IMR-90 (cell line): ENCODE data around the gene USP31. TPM values are rescaled to one million over a fixed set of nuclear protein-coding genes. Genes with fewer than 3 reads are reported as not detected.

Experiments
- ATAC-seq: fragments of 200-7000 bp; cut with Tn5 transposase; 2 replicates; pipeline ENCODE4 v1.9.1; 2020; ENCODE audit warnings: low read depth, mild to moderate bottlenecking, moderate library complexity
- BruUV-seq: library from RNA; stranded (reverse); fragments of 400-500 nt; replicated peaks from 2 replicates; lab custom pipeline; 2021; lab: Mats Ljungman, UMichigan
- CTCF ChIA-PET: fragments of 300-600 bp; formaldehyde crosslinking; extraction: SDS; loops from one replicate; lab custom pipeline; 2021; ENCODE audit warnings: antibody characterized with exemption; lab: Yijun Ruan, JAX
- POLR2A ChIA-PET: fragments of 300-600 bp; sonication (Branson Sonifier 250); formaldehyde crosslinking; loops from one replicate; lab custom pipeline; 2022; ENCODE audit warnings: antibody characterized with exemption; ENCODE audit not compliant: unreplicated experiment; lab: Charles Lee
- DNase-seq: peaks from one replicate; pipeline ENCODE4 v3.0.0; 2013
- H2AFZ ChIP-seq: replicated peaks from 2 replicates; pipeline ENCODE3; 2013; ENCODE audit warnings: low read length, mild to moderate bottlenecking; ENCODE audit not compliant: poor library complexity
- H2AK5ac ChIP-seq: 2 replicates; pipeline ENCODE4 v1.6.1; 2013; ENCODE audit warnings: low read depth, low read length, inconsistent platforms
- H2AK9ac ChIP-seq: replicated peaks from 2 replicates; pipeline ENCODE3; 2013; ENCODE audit warnings: mild to moderate bottlenecking, low read depth, low read length, moderate library complexity; ENCODE audit not compliant: poor library complexity
- H2BK120ac ChIP-seq: 2 replicates; pipeline ENCODE4 v1.6.1; 2013; ENCODE audit warnings: low read depth, low read length, inconsistent platforms
- H2BK15ac ChIP-seq: 3 replicates; pipeline ENCODE4 v1.6.1; 2013; ENCODE audit warnings: low read depth, low read length, inconsistent platforms
- H2BK20ac ChIP-seq: 2 replicates; pipeline ENCODE4 v1.6.1; 2013; ENCODE audit warnings: low read depth, mild to moderate bottlenecking, inconsistent platforms, low read length, moderate library complexity
- H2BK5ac ChIP-seq: 2 replicates; pipeline ENCODE4 v1.6.1; 2013; ENCODE audit warnings: mild to moderate bottlenecking, low read depth, low read length, inconsistent platforms; ENCODE audit not compliant: poor library complexity, severe bottlenecking
- H3K14ac ChIP-seq: replicated peaks from 2 replicates; pipeline ENCODE4 v1.6.1; 2013; ENCODE audit warnings: low read depth, low read length, inconsistent platforms
- H3K18ac ChIP-seq: 2 replicates; pipeline ENCODE4 v1.6.1; 2013; ENCODE audit warnings: low read depth, low read length, control low read depth
- H3K23ac ChIP-seq: 2 replicates; pipeline ENCODE4 v1.6.1; 2013; ENCODE audit warnings: low read depth, low read length, inconsistent platforms
- H3K27ac ChIP-seq: 2 replicates; pipeline ENCODE4 v1.5.1; 2013; ENCODE audit warnings: mild to moderate bottlenecking, control low read depth, low read length; ENCODE audit not compliant: insufficient read depth
- H3K27me3 ChIP-seq: 2 replicates; pipeline ENCODE4 v1.6.1; 2013; ENCODE audit warnings: low read length; ENCODE audit not compliant: control insufficient read depth, insufficient read depth
- H3K36me3 ChIP-seq: 2 replicates; pipeline ENCODE4 v1.6.1; 2013; ENCODE audit warnings: low read length, mixed read lengths; ENCODE audit not compliant: control insufficient read depth, insufficient read depth
- H3K4ac ChIP-seq: 2 replicates; pipeline ENCODE4 v1.6.1; 2013; ENCODE audit warnings: low read depth, low read length, inconsistent platforms
- H3K4me1 ChIP-seq: 2 replicates; pipeline ENCODE4 v1.6.1; 2013; ENCODE audit warnings: low read length, mixed read lengths; ENCODE audit not compliant: control insufficient read depth, insufficient read depth
- H3K4me2 ChIP-seq: 2 replicates; pipeline ENCODE4 v1.6.1; 2013; ENCODE audit warnings: low read depth, mild to moderate bottlenecking, control low read depth, low read length, moderate library complexity
- H3K4me3 ChIP-seq: 2 replicates; pipeline ENCODE4 v1.5.1; 2013; ENCODE audit warnings: low read depth, mild to moderate bottlenecking, control low read depth, low read length, moderate library complexity; ENCODE audit not compliant: insufficient read depth
- H3K56ac ChIP-seq: 2 replicates; pipeline ENCODE4 v1.6.1; 2013; ENCODE audit warnings: low read length, inconsistent platforms; ENCODE audit not compliant: insufficient read depth; ENCODE audit errors: extremely low read depth
- H3K79me1 ChIP-seq, 2 experiments: 2 replicates each; pipeline ENCODE4 v1.6.1; 2013; ENCODE audit warnings: low read length in 2 of 2, inconsistent platforms in 1 of 2, low read depth in 1 of 2
- H3K9ac ChIP-seq: 2 replicates; pipeline ENCODE4 v1.6.1; 2013; ENCODE audit warnings: low read depth, low read length, control low read depth
- H3K9me1 ChIP-seq: 2 replicates; pipeline ENCODE4 v1.6.1; 2013; ENCODE audit warnings: low read length, inconsistent platforms; ENCODE audit not compliant: insufficient read depth
- H3K9me3 ChIP-seq: 2 replicates; pipeline ENCODE4 v1.6.1; 2013; ENCODE audit warnings: low read length; ENCODE audit not compliant: control insufficient read depth, insufficient read depth
- H4K20me1 ChIP-seq: 2 replicates; pipeline ENCODE4 v1.6.1; 2013; ENCODE audit warnings: low read length, inconsistent platforms; ENCODE audit not compliant: insufficient read depth
- H4K5ac ChIP-seq: 2 replicates; pipeline ENCODE4 v1.6.1; 2013; ENCODE audit warnings: mild to moderate bottlenecking, low read depth, low read length, control low read depth
- H4K8ac ChIP-seq, 2 experiments: 2 replicates each; pipeline ENCODE4 v1.6.1; 2013; ENCODE audit warnings: low read depth in 2 of 2, low read length in 2 of 2, control low read depth in 1 of 2, inconsistent platforms in 1 of 2
- H4K91ac ChIP-seq: 2 replicates; pipeline ENCODE4 v1.6.1; 2013; ENCODE audit warnings: low read depth, low read length, inconsistent platforms; ENCODE audit not compliant: insufficient read depth
- BHLHE40 ChIP-seq: fragments of 150-350 bp; IDR thresholded peaks from 2 replicates; pipeline ENCODE4 v1.6.1; 2016; ENCODE audit warnings: mild to moderate bottlenecking, low read depth, low read length
- CHD1 ChIP-seq: IDR thresholded peaks from 2 replicates; pipeline ENCODE4 v1.6.1; 2012; ENCODE audit warnings: low read depth, low read length, improper control_type of control experiment
- MXI1 ChIP-seq: IDR thresholded peaks from 2 replicates; pipeline ENCODE4 v1.6.1; 2012; ENCODE audit warnings: low read depth, mild to moderate bottlenecking, low read length, moderate library complexity, borderline replicate concordance
- NFE2L2 ChIP-seq: fragments of 150-350 bp; IDR thresholded peaks from 2 replicates; pipeline ENCODE4 v1.6.1; 2016; ENCODE audit warnings: low read depth, mild to moderate bottlenecking, low read length
- POLR2A ChIP-seq: IDR thresholded peaks from 2 replicates; pipeline ENCODE4 v1.6.1; 2012; ENCODE audit warnings: mild to moderate bottlenecking, low read depth, low read length
- WGBS, 2 experiments: methylation state at CpG; one replicate each; pipeline versions ENCODE4 v1.1.5 to v1.1.7; 2013; ENCODE audit warnings: missing lambda C conversion rate in 2 of 2; ENCODE audit not compliant: insufficient read length in 1 of 2; ENCODE audit errors: extremely low coverage in 2 of 2; 5-methylcytosine and 5-hydroxymethylcytosine counted together
- dilution Hi-C: fragments of 300-500 bp; cut with HindIII; formaldehyde crosslinking; loops from one replicate; pipeline ENCODE4 v1.14.3; 2018; ENCODE audit warnings: low sequenced_read_pairs; ENCODE audit not compliant: unreplicated experiment
- in situ Hi-C: fragments of 300-500 bp; cut with MboI; formaldehyde crosslinking; loops from 3 replicates; pipeline ENCODE4 v1.14.3; 2019; ENCODE audit warnings: low sequenced_read_pairs, inconsistent platforms, mixed read lengths
- intact Hi-C: fragments of 100-400 bp; cut with micrococcal nuclease; formaldehyde crosslinking; loops from 2 replicates; pipeline ENCODE4 v1.10.0; 2022
- polyA plus RNA-seq, 3 experiments: library from polyadenylated mRNA; depleted of rRNA; stranded (reverse); fragments of >200 nt; gene quantifications; 2 replicates each; pipeline ENCODE4 v1.2.3, GENCODE V29; 2012; ENCODE audit warnings: low replicate concordance in 1 of 3
- total RNA-seq: library from RNA; depleted of rRNA; stranded (reverse); fragments of >200 nt; gene quantifications from 2 replicates; pipeline ENCODE4 v1.2.3, GENCODE V29; 2012
- TF ChIP-seq, protein P1 (sequence below): fragments of 150-350 bp; IDR thresholded peaks from 2 replicates; pipeline ENCODE4 v1.6.1; 2016; ENCODE audit warnings: low read depth, mild to moderate bottlenecking, low read length, moderate library complexity, borderline replicate concordance

The USP31 gene
- total and polyA plus RNA-seq, 2 of the 4 experiments (the other 2 are of a cell fraction), result 2.9 to 3.4 TPM

DNA sequence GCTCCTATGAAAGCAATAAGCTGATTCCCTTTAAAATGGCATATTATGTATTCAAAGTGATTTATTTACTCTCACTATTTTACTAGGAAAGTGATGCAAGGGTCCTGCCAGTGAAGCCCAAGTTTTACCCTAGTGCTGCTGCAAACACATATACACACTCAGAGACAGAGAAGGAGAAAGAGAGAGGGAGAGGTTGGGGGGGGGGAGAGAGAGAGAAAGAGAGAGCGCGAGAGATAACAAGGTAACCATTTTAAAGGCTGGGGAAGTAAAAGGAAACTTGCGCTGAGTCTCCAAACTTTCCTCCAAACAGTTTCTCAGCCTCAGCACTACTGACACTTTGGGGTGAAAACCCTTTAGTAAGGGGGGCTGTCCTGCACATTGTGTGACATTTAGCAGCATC, 5.9 kb downstream of the USP31 start:
- BruUV-seq, result no TSS peak
- Histone ChIP-seq H4K5ac (no peak overlapping the region), H3K9ac (no peak overlapping the region), H2AK5ac (no peak overlapping the region), H3K79me1 (peaks cover 41 to 61% of the 10 kb centered on the region in 2 experiments), H3K4ac (no peak overlapping the region), H2BK15ac (no peak overlapping the region), H3K4me3 (no peak overlapping the region), H2BK120ac (no peak overlapping the region), H3K9me1 (peaks cover 7% of the 10 kb centered on the region), H3K18ac (no peak overlapping the region), H3K27ac (no peak overlapping the region), H3K9me3 (no peaks in the 10 kb centered on the region), H3K14ac (no peak overlapping the region), H4K8ac (no peak overlapping the region), H3K36me3 (no peaks in the 10 kb centered on the region), H3K4me2 (no peak overlapping the region), H2BK20ac (no peak overlapping the region), H2BK5ac (no peak overlapping the region), H3K4me1 (peaks cover 8% of the 10 kb centered on the region), H3K23ac (no peak overlapping the region), H2AK9ac (no peak overlapping the region), H4K20me1 (peaks cover 32% of the 10 kb centered on the region), H3K27me3 (no peaks in the 10 kb centered on the region), H3K56ac (no peak overlapping the region), H2AFZ (no peak overlapping the region), H4K91ac (no peak overlapping the region)
- TF ChIP-seq, protein P1, sequence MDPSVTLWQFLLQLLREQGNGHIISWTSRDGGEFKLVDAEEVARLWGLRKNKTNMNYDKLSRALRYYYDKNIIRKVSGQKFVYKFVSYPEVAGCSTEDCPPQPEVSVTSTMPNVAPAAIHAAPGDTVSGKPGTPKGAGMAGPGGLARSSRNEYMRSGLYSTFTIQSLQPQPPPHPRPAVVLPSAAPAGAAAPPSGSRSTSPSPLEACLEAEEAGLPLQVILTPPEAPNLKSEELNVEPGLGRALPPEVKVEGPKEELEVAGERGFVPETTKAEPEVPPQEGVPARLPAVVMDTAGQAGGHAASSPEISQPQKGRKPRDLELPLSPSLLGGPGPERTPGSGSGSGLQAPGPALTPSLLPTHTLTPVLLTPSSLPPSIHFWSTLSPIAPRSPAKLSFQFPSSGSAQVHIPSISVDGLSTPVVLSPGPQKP, result no peak
- TF ChIP-seq POLR2A (no peak), CHD1 (no peak), NFE2L2 (no peak), MXI1 (no peak), BHLHE40 (no peak)
- DNase-seq, result no peak
- in situ Hi-C loops (no loop called here), intact Hi-C loops (no loop called here), dilution Hi-C loops (no loop called here)
- ChIA-PET POLR2A (no interaction called here), CTCF (no interaction called here)
- WGBS, 2 experiments, result no CpG with 5 or more reads among the region's 3 CpGs
- ATAC-seq, result no peak
